ENCODE measurements around the gene TNFRSF1A.

The TNFRSF1A gene

GRCh38 chr12:6323340-6323994 lies 18.4 kb downstream of the TNFRSF1A start:
- DNase-seq, result peak in 1 of 2 donors; percentile 43

GRCh38 chr12:6322969-6323339 lies 18.9 kb downstream of the TNFRSF1A start:
- no peak for DNase-seq

- DNase-seq, result no peak
Measured at GRCh38 chr12:6322352-6322751, 19.5 kb downstream of the TNFRSF1A start.

GRCh38 chr12:6321905-6322304 lies 20.0 kb downstream of the TNFRSF1A start:
- DNase-seq, result no peak

GRCh38 chr12:6319446-6319845 lies 22.4 kb downstream of the TNFRSF1A start:
- DNase-seq, result no peak

GRCh38 chr12:6318440-6318879 lies 23.4 kb downstream of the TNFRSF1A start:
- no peak for DNase-seq

- no peak for DNase-seq
Measured at GRCh38 chr12:6317693-6318439, 24.0 kb downstream of the TNFRSF1A start.

- DNase-seq, result no peak
Measured at GRCh38 chr12:6316921-6317692, 24.8 kb downstream of the TNFRSF1A start.

GRCh38 chr12:6315704-6316597 lies 25.9 kb downstream of the TNFRSF1A start:
- no peak for DNase-seq

- no peak for DNase-seq
Measured at GRCh38 chr12:6315184-6315583, 26.7 kb downstream of the TNFRSF1A start.

GRCh38 chr12:6314776-6315175 lies 27.1 kb downstream of the TNFRSF1A start:
- no peak for DNase-seq

- DNase-seq, result no peak
Measured at GRCh38 chr12:6313326-6313940, 28.4 kb downstream of the TNFRSF1A start.

- DNase-seq, result no peak
Measured at GRCh38 chr12:6312529-6313325, 29.1 kb downstream of the TNFRSF1A start.

- DNase-seq, result no peak
Measured at GRCh38 chr12:6311822-6312528, 29.9 kb downstream of the TNFRSF1A start.

GRCh38 chr12:6310771-6311610 lies 30.9 kb downstream of the TNFRSF1A start:
- no peak for DNase-seq

- no peak for DNase-seq
Measured at GRCh38 chr12:6307529-6307928, 34.3 kb downstream of the TNFRSF1A start.

- DNase-seq, result no peak
Measured at GRCh38 chr12:6306599-6307220, 35.2 kb downstream of the TNFRSF1A start.

- no peak for DNase-seq
Measured at GRCh38 chr12:6306151-6306550, 35.7 kb downstream of the TNFRSF1A start.

GRCh38 chr12:6303071-6303470 lies 38.8 kb downstream of the TNFRSF1A start:
- DNase-seq, result no peak

Measured in stimulated activated CD4-positive, alpha-beta T cell treated with anti-CD3 and anti-CD28 coated beads, Interleukin-2, amount 100 ng/mL, for 24 hours (primary cell).